Spleen (tissue), 11 donors: Measurements from ENCODE around the gene AIRE. TPM values are rescaled to one million over a fixed set of nuclear protein-coding genes. Genes with fewer than 3 reads are reported as not detected.

Experiments
- DNase-seq: peaks from one replicate; pipeline ENCODE4 v3.0.0-alpha.2; 2020
- H3K27ac ChIP-seq, 8 donors: fragments of 200-600 bp; sonication (generic) in 7 of 8; 1 replicate in 4 of 8; 2 replicates in 4 of 8; pipeline versions ENCODE4 v1.5.0 to v1.8.0; 2016 to 2021; ENCODE audit warnings: inconsistent platforms in 4 of 8, mild to moderate bottlenecking in 4 of 8, moderate library complexity in 1 of 8
- H3K27me3 ChIP-seq, 7 donors: fragments of 200-600 bp; sonication (generic) in 6 of 7; replicated peaks in 1 of 7; 1 replicate in 4 of 7; 2 replicates in 3 of 7; pipeline versions ENCODE4 v1.5.0 to v1.8.0; 2016 to 2021; ENCODE audit warnings: inconsistent platforms in 3 of 7, mild to moderate bottlenecking in 1 of 7
- H3K36me3 ChIP-seq, 6 donors: fragments of 200-600 bp; sonication (generic) in 5 of 6; 1 replicate in 4 of 6; 2 replicates in 2 of 6; pipeline versions ENCODE4 v1.5.0 to v1.8.0; 2016 to 2021; ENCODE audit warnings: inconsistent platforms in 2 of 6
- H3K4me1 ChIP-seq, 6 donors: fragments of 200-600 bp; sonication (generic) in 5 of 6; 1 replicate in 3 of 6; 2 replicates in 3 of 6; pipeline versions ENCODE4 v1.5.0 to v1.8.0; 2016 to 2021; ENCODE audit warnings: inconsistent platforms in 3 of 6
- H3K4me3 ChIP-seq, 8 donors: fragments of 200-600 bp; sonication (generic) in 7 of 8; 1 replicate in 4 of 8; 2 replicates in 4 of 8; pipeline versions ENCODE4 v1.5.0 to v1.8.0; 2016 to 2021; ENCODE audit warnings: inconsistent platforms in 4 of 8, mild to moderate bottlenecking in 4 of 8, moderate library complexity in 2 of 8
- H3K9me3 ChIP-seq, 8 donors: fragments of 200-600 bp; sonication (generic) in 7 of 8; 1 replicate in 4 of 8; 2 replicates in 4 of 8; pipeline versions ENCODE4 v1.5.0 to v1.8.0; 2016 to 2021; ENCODE audit warnings: inconsistent platforms in 4 of 8
- CTCF ChIP-seq, 11 experiments: fragments of 200-600 bp in 7 of 11; fragments of 450-650 bp in 4 of 11; sonication (generic) in 4 of 11; IDR thresholded peaks in 8 of 11; conservative IDR thresholded peaks in 3 of 11; 1 replicate in 7 of 11; 2 replicates in 4 of 11; pipeline versions ENCODE4 v1.4.0 to v1.8.0; 2016 to 2021; ENCODE audit warnings: antibody characterized with exemption in 11 of 11, inconsistent platforms in 4 of 11, mild to moderate bottlenecking in 1 of 11
- POLR2A ChIP-seq, 3 donors: fragments of 450-650 bp; IDR thresholded peaks; one replicate each; pipeline ENCODE4 v1.5.1; 2017; ENCODE audit warnings: antibody characterized with exemption in 3 of 3, mild to moderate bottlenecking in 1 of 3
- POLR2AphosphoS5 ChIP-seq, 3 donors: sonication (generic); formaldehyde crosslinking; IDR thresholded peaks; one replicate each; pipeline ENCODE4 v1.5.1; 2017; ENCODE audit warnings: antibody characterized with exemption in 3 of 3
- WGBS, 5 donors: extraction: QIAGEN DNeasy Blood & Tissue Kit in 3 of 5; methylation state at CpG; one replicate each; pipeline versions ENCODE4 v1.1.5 to v1.1.7; 2013 to 2018; 5-methylcytosine and 5-hydroxymethylcytosine counted together
- intact Hi-C: fragments of 100-400 bp; cut with DNase I; formaldehyde crosslinking; loops from one replicate; pipeline ENCODE4 v1.15.0; 2023; ENCODE audit warnings: low total_unique reads
- polyA plus RNA-seq, 3 donors: library from polyadenylated mRNA; stranded (reverse); fragments of 200-250 nt; gene quantifications; one replicate each; pipeline ENCODE4 v1.2.1, GENCODE V29; 2013
- total RNA-seq, 7 donors: library from RNA; depleted of rRNA in 3 of 7; stranded (reverse); fragments of >200 nt in 3 of 7; fragmentation: NEBNext Ultra II Directional in 4 of 7; extraction: Animal tissue kit (Norgen Biotek cat#: 25700) in 4 of 7; gene quantifications; one replicate each; pipeline versions ENCODE4 v1.1.0 to v1.2.1, GENCODE V29; 2016 to 2021
- donor health status: healthy with polysubstance abuse.
- donor health status: DM: no; HTN: no; CAD: no; lungs with moderate emphysema.
- donor health status: DM: no; HTN: no; CAD: no.
- donor health status: Bipolar disorder and iron deficiency.
- donor health status: healthy.
- donor health status: DM: no; HTN: no; CAD: no.
- donor health status: DM: yes; HTN: yes; CAD: no.

Gene AIRE
- total and polyA plus RNA-seq, 10 donors, result 0.08 to 0.16 (median 0.10) TPM; not detected in 6

GRCh38 chr21:44293551-44294231 is 8.0 kb downstream of the AIRE start:
- no peak for DNase-seq
- H3K9me3 ChIP-seq, result no peaks in the 10 kb centered on the region
- intact Hi-C loops, result no loop called here
- no peaks in the 10 kb centered on the region for H3K36me3 ChIP-seq
- H3K4me1 ChIP-seq, result peaks cover 10 to 54% (median 35%) of the 10 kb centered on the region in 6 donors
- WGBS, 5 donors, result 79 to 85% (median 81%) methylated on average over 30 to 33 of the region's 33 CpGs
- H3K27me3 ChIP-seq, result peaks cover 0 to 25% (median 0%) of the 10 kb centered on the region in 7 donors
- H3K27ac ChIP-seq, result peak overlapping the region in 1 of 8 donors; percentile 17
- no peak for TF ChIP-seq CTCF (IDR thresholded peaks at IDR 0.05 in 8 of 11, conservative IDR thresholded peaks at IDR 0.05 in 3 of 11)
- TF ChIP-seq POLR2AphosphoS5 (IDR thresholded peaks at IDR 0.05), result no peak
- TF ChIP-seq POLR2A (IDR thresholded peaks at IDR 0.05), result no peak
- no peak overlapping the region for H3K4me3 ChIP-seq

GRCh38 chr21:44294391-44295162 is 8.9 kb downstream of the AIRE start:
- no peak overlapping the region for H3K4me3 ChIP-seq
- no peaks in the 10 kb centered on the region for H3K9me3 ChIP-seq
- H3K4me1 ChIP-seq, result peaks cover 16 to 63% (median 44%) of the 10 kb centered on the region in 6 donors
- 47 to 70% (median 61%) methylated on average over 16 to 26 of the region's 26 CpGs for WGBS, 5 donors
- no peak for DNase-seq
- peak overlapping the region in 1 of 8 donors; percentile 17 for H3K27ac ChIP-seq
- no peaks in the 10 kb centered on the region for H3K36me3 ChIP-seq
- intact Hi-C loops, result no loop called here
- H3K27me3 ChIP-seq, result peaks cover 0 to 25% (median 0%) of the 10 kb centered on the region in 7 donors
- TF ChIP-seq POLR2A (IDR thresholded peaks at IDR 0.05), result no peak

GRCh38 chr21:44295163-44295573 is 9.5 kb downstream of the AIRE start:
- Histone ChIP-seq H3K4me1 (peaks cover 16 to 64% (median 44%) of the 10 kb centered on the region in 6 donors), H3K4me3 (no peak overlapping the region), H3K9me3 (no peaks in the 10 kb centered on the region), H3K36me3 (no peaks in the 10 kb centered on the region), H3K27me3 (peaks cover 0 to 25% (median 0%) of the 10 kb centered on the region in 7 donors), H3K27ac (no peak overlapping the region)
- WGBS, 5 donors, result 61 to 80% (median 75%) methylated on average over 14 of the region's 14 CpGs
- intact Hi-C loops, result no loop called here
- DNase-seq, result no peak
- TF ChIP-seq POLR2AphosphoS5 (IDR thresholded peaks at IDR 0.05), result no peak
- no peak for TF ChIP-seq POLR2A (IDR thresholded peaks at IDR 0.05)
- no peak for TF ChIP-seq CTCF (IDR thresholded peaks at IDR 0.05 in 8 of 11, conservative IDR thresholded peaks at IDR 0.05 in 3 of 11)

GRCh38 chr21:44295646-44296045 is 10.0 kb downstream of the AIRE start:
- peaks cover 16 to 66% (median 47%) of the 10 kb centered on the region in 6 donors for H3K4me1 ChIP-seq
- H3K9me3 ChIP-seq, result no peaks in the 10 kb centered on the region
- WGBS, 5 donors, result 54 to 63% (median 60%) methylated on average over 5 to 10 of the region's 10 CpGs
- H3K4me3 ChIP-seq, result no peak overlapping the region
- H3K36me3 ChIP-seq, result no peaks in the 10 kb centered on the region
- intact Hi-C loops, result no loop called here
- no peak overlapping the region for H3K27ac ChIP-seq
- no peak for TF ChIP-seq POLR2AphosphoS5 (IDR thresholded peaks at IDR 0.05)
- TF ChIP-seq POLR2A (IDR thresholded peaks at IDR 0.05), result no peak
- no peak for TF ChIP-seq CTCF (IDR thresholded peaks at IDR 0.05 in 8 of 11, conservative IDR thresholded peaks at IDR 0.05 in 3 of 11)
- no peak for DNase-seq
- peaks cover 0 to 25% (median 0%) of the 10 kb centered on the region in 7 donors for H3K27me3 ChIP-seq
